ENCODE data around the gene RBM19. TPM values are rescaled to one million over a fixed set of nuclear protein-coding genes. Genes with fewer than 3 reads are reported as not detected.
"Not testable (repeated sequence)": the region's sequence is repeated elsewhere in the genome, so short reads cannot be mapped to it uniquely, and the experiment has no call there.

The RBM19 gene
- total RNA-seq, 1 experiment from 2014 or later, result 19.9 TPM

- Histone ChIP-seq H3K9me2 (replicated peaks; ENCODE audit: insufficient read depth, low read length) (no peaks in the 10 kb centered on the region), H3K4me1 (ENCODE audit: low read length) (no peaks in the 10 kb centered on the region), H3K27me3 (ENCODE audit: low read length) (no peaks in the 10 kb centered on the region), H4K20me1 (ENCODE audit: insufficient read depth, low read depth, low read length) (no peaks in the 10 kb centered on the region), H3K79me2 (ENCODE audit: low read length) (no peaks in the 10 kb centered on the region), H3K9me3 (ENCODE audit: low read length) (no peaks in the 10 kb centered on the region), H3K4me2 (ENCODE audit: low read depth, low read length, poor library complexity, severe bottlenecking) (no peak overlapping the region), H3K9ac (ENCODE audit: low read length) (no peak overlapping the region), H3K36me3 (ENCODE audit: insufficient read depth, low read length) (no peaks in the 10 kb centered on the region; the same call in 1 of the 2 replicates), H2AFZ (ENCODE audit: low read length) (no peak overlapping the region), H3K27ac (ENCODE audit: low read length) (no peak overlapping the region), H3K4me3 (ENCODE audit: low read length) (no peak overlapping the region)
- DNase-seq, result no peak
These were observed 153.5 kb downstream of the RBM19 start for GRCh38 chr12:113812411-113813228.

GRCh38 chr12:113809462-113810220 lies 156.5 kb downstream of the RBM19 start:
- H4K20me1 ChIP-seq (ENCODE audit: insufficient read depth, low read depth, low read length); H3K9me3 ChIP-seq (ENCODE audit: low read length); H3K79me2 ChIP-seq (ENCODE audit: low read length); H2AFZ ChIP-seq (ENCODE audit: low read length); H3K4me1 ChIP-seq (ENCODE audit: low read length); H3K36me3 ChIP-seq (ENCODE audit: insufficient read depth, low read length); H3K4me3 ChIP-seq (ENCODE audit: low read length); H3K4me2 ChIP-seq (ENCODE audit: low read depth, low read length, poor library complexity, severe bottlenecking); DNase-seq; H3K27ac ChIP-seq (ENCODE audit: low read length); H3K9me2 ChIP-seq (replicated peaks; ENCODE audit: insufficient read depth, low read length); H3K27me3 ChIP-seq (ENCODE audit: low read length); H3K9ac ChIP-seq (ENCODE audit: low read length): not testable (repeated sequence)

GRCh38 chr12:113808095-113808951 lies 157.8 kb downstream of the RBM19 start:
- no peaks in the 10 kb centered on the region for H3K9me3 ChIP-seq (ENCODE audit: low read length)
- H3K9me2 ChIP-seq (replicated peaks; ENCODE audit: insufficient read depth, low read length), result no peaks in the 10 kb centered on the region
- H3K27ac ChIP-seq (ENCODE audit: low read length), result no peak overlapping the region
- DNase-seq, result no peak
- H3K9ac ChIP-seq (ENCODE audit: low read length), result no peak overlapping the region
- H3K79me2 ChIP-seq (ENCODE audit: low read length), result no peaks in the 10 kb centered on the region
- H3K4me3 ChIP-seq (ENCODE audit: low read length), result no peak overlapping the region
- no peaks in the 10 kb centered on the region for H3K27me3 ChIP-seq (ENCODE audit: low read length)
- H2AFZ ChIP-seq (ENCODE audit: low read length), result no peak overlapping the region
- no peak overlapping the region for H3K4me2 ChIP-seq (ENCODE audit: low read depth, low read length, poor library complexity, severe bottlenecking)
- no peaks in the 10 kb centered on the region; the same call in 1 of the 2 replicates for H3K36me3 ChIP-seq (ENCODE audit: insufficient read depth, low read length)
- H3K4me1 ChIP-seq (ENCODE audit: low read length), result no peaks in the 10 kb centered on the region
- H4K20me1 ChIP-seq (ENCODE audit: insufficient read depth, low read depth, low read length), result no peaks in the 10 kb centered on the region

- H3K4me1 ChIP-seq (ENCODE audit: low read length), result no peaks in the 10 kb centered on the region
- no peaks in the 10 kb centered on the region for H3K79me2 ChIP-seq (ENCODE audit: low read length)
- no peak overlapping the region for H3K9ac ChIP-seq (ENCODE audit: low read length)
- H3K9me3 ChIP-seq (ENCODE audit: low read length), result no peaks in the 10 kb centered on the region
- H3K27me3 ChIP-seq (ENCODE audit: low read length), result no peaks in the 10 kb centered on the region
- H3K9me2 ChIP-seq (replicated peaks; ENCODE audit: insufficient read depth, low read length), result no peaks in the 10 kb centered on the region
- no peaks in the 10 kb centered on the region for H4K20me1 ChIP-seq (ENCODE audit: insufficient read depth, low read depth, low read length)
- H3K4me2 ChIP-seq (ENCODE audit: low read depth, low read length, poor library complexity, severe bottlenecking), result no peak overlapping the region
- H3K4me3 ChIP-seq (ENCODE audit: low read length), result no peak overlapping the region
- H3K27ac ChIP-seq (ENCODE audit: low read length), result no peak overlapping the region
- no peak for DNase-seq
- H2AFZ ChIP-seq (ENCODE audit: low read length), result no peak overlapping the region
- H3K36me3 ChIP-seq (ENCODE audit: insufficient read depth, low read length), result no peaks in the 10 kb centered on the region
These were observed 160.5 kb downstream of the RBM19 start for GRCh38 chr12:113805673-113806072.

- Histone ChIP-seq H3K4me3 (ENCODE audit: low read length) (no peak overlapping the region), H2AFZ (ENCODE audit: low read length) (no peak overlapping the region), H3K9ac (ENCODE audit: low read length) (no peak overlapping the region)
These were observed 161.0 kb downstream of the RBM19 start for GRCh38 chr12:113804961-113805600.

GRCh38 chr12:113803759-113804140 lies 162.4 kb downstream of the RBM19 start:
- no peak overlapping the region for H3K9ac ChIP-seq (ENCODE audit: low read length)
- H3K27ac ChIP-seq (ENCODE audit: low read length), result no peak overlapping the region
- no peaks in the 10 kb centered on the region for H3K9me2 ChIP-seq (replicated peaks; ENCODE audit: insufficient read depth, low read length)
- no peak overlapping the region for H2AFZ ChIP-seq (ENCODE audit: low read length)
- DNase-seq, result no peak
- H3K27me3 ChIP-seq (ENCODE audit: low read length), result no peaks in the 10 kb centered on the region
- H3K36me3 ChIP-seq (ENCODE audit: insufficient read depth, low read length), result no peaks in the 10 kb centered on the region
- H3K4me1 ChIP-seq (ENCODE audit: low read length), result no peaks in the 10 kb centered on the region
- no peak overlapping the region for H3K4me3 ChIP-seq (ENCODE audit: low read length)
- no peaks in the 10 kb centered on the region for H4K20me1 ChIP-seq (ENCODE audit: insufficient read depth, low read depth, low read length)
- H3K79me2 ChIP-seq (ENCODE audit: low read length), result no peaks in the 10 kb centered on the region
- H3K9me3 ChIP-seq (ENCODE audit: low read length), result no peaks in the 10 kb centered on the region
- H3K4me2 ChIP-seq (ENCODE audit: low read depth, low read length, poor library complexity, severe bottlenecking), result no peak overlapping the region

More at GRCh38 chr12:113804961-113805600, 161.0 kb downstream of the RBM19 start:
- no peak for DNase-seq
- H3K9me3 ChIP-seq (ENCODE audit: low read length), result no peaks in the 10 kb centered on the region
- H3K4me2 ChIP-seq (ENCODE audit: low read depth, low read length, poor library complexity, severe bottlenecking), result no peak overlapping the region
- H3K9me2 ChIP-seq (replicated peaks; ENCODE audit: insufficient read depth, low read length), result no peaks in the 10 kb centered on the region
- H3K79me2 ChIP-seq (ENCODE audit: low read length), result no peaks in the 10 kb centered on the region
- no peaks in the 10 kb centered on the region for H3K4me1 ChIP-seq (ENCODE audit: low read length)
- H3K27ac ChIP-seq (ENCODE audit: low read length), result no peak overlapping the region
- no peaks in the 10 kb centered on the region for H3K36me3 ChIP-seq (ENCODE audit: insufficient read depth, low read length)
- no peaks in the 10 kb centered on the region for H3K27me3 ChIP-seq (ENCODE audit: low read length)
- H4K20me1 ChIP-seq (ENCODE audit: insufficient read depth, low read depth, low read length), result no peaks in the 10 kb centered on the region

- Histone ChIP-seq H2AFZ (ENCODE audit: low read length) (no peak overlapping the region), H3K4me3 (ENCODE audit: low read length) (no peak overlapping the region), H3K9me2 (replicated peaks; ENCODE audit: insufficient read depth, low read length) (no peaks in the 10 kb centered on the region), H3K9ac (ENCODE audit: low read length) (no peak overlapping the region), H3K9me3 (ENCODE audit: low read length) (no peaks in the 10 kb centered on the region), H3K79me2 (ENCODE audit: low read length) (no peaks in the 10 kb centered on the region), H3K4me1 (ENCODE audit: low read length) (no peaks in the 10 kb centered on the region), H4K20me1 (ENCODE audit: insufficient read depth, low read depth, low read length) (no peaks in the 10 kb centered on the region), H3K27ac (ENCODE audit: low read length) (no peak overlapping the region), H3K4me2 (ENCODE audit: low read depth, low read length, poor library complexity, severe bottlenecking) (no peak overlapping the region), H3K27me3 (ENCODE audit: low read length) (no peaks in the 10 kb centered on the region), H3K36me3 (ENCODE audit: insufficient read depth, low read length) (no peaks in the 10 kb centered on the region)
- no peak for DNase-seq
These were observed 163.0 kb downstream of the RBM19 start for GRCh38 chr12:113802966-113803758.
